PC-3 (cell line): Measurements from ENCODE around the gene HYOU1. TPM values are rescaled to one million over a fixed set of nuclear protein-coding genes. Genes with fewer than 3 reads are reported as not detected.

Source experiments
- ATAC-seq: fragments of 200-7000 bp; cut with Tn5 transposase; 2 replicates; pipeline ENCODE4 v1.9.1; 2020; ENCODE audit warnings: mild to moderate bottlenecking, moderate library complexity
- BruUV-seq: library from RNA; stranded (reverse); fragments of 400-500 nt; replicated peaks from 2 replicates; lab custom pipeline; 2021; lab: Mats Ljungman, UMichigan
- CTCF ChIA-PET: fragments of 300-600 bp; sonication (Branson Sonifier 250); formaldehyde crosslinking; loops from one replicate; lab custom pipeline; 2022; ENCODE audit warnings: antibody characterized with exemption; lab: Charles Lee
- POLR2A ChIA-PET: fragments of 300-600 bp; sonication (Branson Sonifier 250); formaldehyde crosslinking; loops from one replicate; lab custom pipeline; 2022; ENCODE audit warnings: antibody characterized with exemption; ENCODE audit not compliant: unreplicated experiment; lab: Charles Lee
- DNase-seq: peaks from one replicate; pipeline ENCODE4 v3.0.0-alpha.2; 2015
- H2AFZ ChIP-seq: fragments of 300-600 bp; sonication (generic); 2 replicates; pipeline ENCODE4 v1.6.0; 2016; ENCODE audit warnings: antibody characterized with exemption, low read length
- H3F3A ChIP-seq: fragments of 300-600 bp; sonication (generic); one replicate; pipeline ENCODE4 v1.6.0; 2017; ENCODE audit warnings: antibody characterized with exemption, low read length, control low read depth, mild to moderate bottlenecking; ENCODE audit not compliant: unreplicated experiment
- H3K27ac ChIP-seq: fragments of 300-600 bp; sonication (generic); 2 replicates; pipeline ENCODE4 v1.5.1; 2016; ENCODE audit warnings: mild to moderate bottlenecking, low read length
- H3K27me3 ChIP-seq: fragments of 300-600 bp; sonication (generic); 2 replicates; pipeline ENCODE4 v1.6.1; 2016; ENCODE audit warnings: low read length, mixed read lengths
- H3K36me3 ChIP-seq: fragments of 300-600 bp; sonication (generic); 2 replicates; pipeline ENCODE4 v1.6.1; 2016; ENCODE audit warnings: low read depth, mixed run types, low read length, mixed read lengths
- H3K4me1 ChIP-seq: fragments of 300-600 bp; sonication (generic); 2 replicates; pipeline ENCODE4 v1.5.1; 2016; ENCODE audit warnings: low read length; ENCODE audit not compliant: insufficient read depth
- H3K4me2 ChIP-seq: fragments of 300-600 bp; sonication (generic); 2 replicates; pipeline ENCODE4 v1.6.0; 2016; ENCODE audit warnings: low read length
- H3K4me3 ChIP-seq: fragments of 300-600 bp; sonication (generic); 2 replicates; pipeline ENCODE4 v1.5.1; 2016; ENCODE audit warnings: mild to moderate bottlenecking, low read length, mixed read lengths
- H3K79me2 ChIP-seq: fragments of 300-600 bp; sonication (generic); 2 replicates; pipeline ENCODE4 v1.6.1; 2017; ENCODE audit warnings: low read length, mixed read lengths
- H3K9ac ChIP-seq: fragments of 300-600 bp; sonication (generic); 2 replicates; pipeline ENCODE4 v1.6.0; 2016; ENCODE audit warnings: mild to moderate bottlenecking, low read length
- H3K9me2 ChIP-seq: fragments of 300-600 bp; sonication (generic); replicated peaks from 2 replicates; pipeline ENCODE4 v1.6.1; 2016; ENCODE audit warnings: mixed run types, low read length, mixed read lengths
- H3K9me3 ChIP-seq: fragments of 300-600 bp; sonication (generic); 2 replicates; pipeline ENCODE4 v1.6.1; 2016; ENCODE audit warnings: low read length, mixed read lengths
- H4K20me1 ChIP-seq: fragments of 300-600 bp; sonication (generic); 2 replicates; pipeline ENCODE4 v1.6.1; 2016; ENCODE audit warnings: low read length, mixed read lengths
- EZH2 ChIP-seq: fragments of 300-600 bp; sonication (generic); IDR thresholded peaks from one replicate; pipeline ENCODE4 v1.6.1; 2017; ENCODE audit warnings: antibody characterized with exemption, mild to moderate bottlenecking, low read length; ENCODE audit not compliant: unreplicated experiment
- EZH2phosphoT487 ChIP-seq: fragments of 300-600 bp; sonication (generic); IDR thresholded peaks from 2 replicates; pipeline ENCODE4 v1.6.1; 2018; ENCODE audit warnings: mild to moderate bottlenecking, antibody characterized with exemption, low read length, borderline replicate concordance
- intact Hi-C: fragments of 100-400 bp; cut with micrococcal nuclease; formaldehyde crosslinking; loops from 2 replicates; pipeline ENCODE4 v1.9.0; 2023
- total RNA-seq: library from RNA; depleted of rRNA; stranded (reverse); fragments of >200 nt; gene quantifications from 2 replicates; pipeline ENCODE4 v1.2.3, GENCODE V29; 2014
- TF ChIP-seq, protein P1 (sequence below): fragments of 300-600 bp; sonication (generic); conservative IDR thresholded peaks from 2 replicates; pipeline ENCODE4 v1.5.1; 2017; ENCODE audit warnings: antibody characterized with exemption, low read depth, mild to moderate bottlenecking, low read length

HYOU1 gene
- total RNA-seq, 1 experiment from 2014 or later, result 168 TPM

- Histone ChIP-seq H3K9me2 (no peaks in the 10 kb centered on the region), H3K9me3 (no peaks in the 10 kb centered on the region), H2AFZ (peak overlapping the region; percentile 83), H4K20me1 (no peaks in the 10 kb centered on the region), H3F3A (no peaks in the 10 kb centered on the region), H3K9ac (peak overlapping the region; percentile 84), H3K4me2 (peak overlapping the region; percentile 96), H3K36me3 (peaks cover 24% of the 10 kb centered on the region), H3K4me1 (peaks cover 23% of the 10 kb centered on the region), H3K27ac (0 out of 2 replicates have a peak overlapping the region, but pooled peaks have one; percentile 84), H3K4me3 (peak overlapping the region; percentile 89), H3K79me2 (peaks cover 37% of the 10 kb centered on the region), H3K27me3 (no peaks in the 10 kb centered on the region)
- intact Hi-C loops, result loop anchor here (2.0 kb wide), 2 partner anchors 16 to 20 kb away; partner anchors contain the start of genes HINFP and HMBS
- TF ChIP-seq EZH2phosphoT487 (no peak), EZH2 (no peak)
- TF ChIP-seq, protein P1, sequence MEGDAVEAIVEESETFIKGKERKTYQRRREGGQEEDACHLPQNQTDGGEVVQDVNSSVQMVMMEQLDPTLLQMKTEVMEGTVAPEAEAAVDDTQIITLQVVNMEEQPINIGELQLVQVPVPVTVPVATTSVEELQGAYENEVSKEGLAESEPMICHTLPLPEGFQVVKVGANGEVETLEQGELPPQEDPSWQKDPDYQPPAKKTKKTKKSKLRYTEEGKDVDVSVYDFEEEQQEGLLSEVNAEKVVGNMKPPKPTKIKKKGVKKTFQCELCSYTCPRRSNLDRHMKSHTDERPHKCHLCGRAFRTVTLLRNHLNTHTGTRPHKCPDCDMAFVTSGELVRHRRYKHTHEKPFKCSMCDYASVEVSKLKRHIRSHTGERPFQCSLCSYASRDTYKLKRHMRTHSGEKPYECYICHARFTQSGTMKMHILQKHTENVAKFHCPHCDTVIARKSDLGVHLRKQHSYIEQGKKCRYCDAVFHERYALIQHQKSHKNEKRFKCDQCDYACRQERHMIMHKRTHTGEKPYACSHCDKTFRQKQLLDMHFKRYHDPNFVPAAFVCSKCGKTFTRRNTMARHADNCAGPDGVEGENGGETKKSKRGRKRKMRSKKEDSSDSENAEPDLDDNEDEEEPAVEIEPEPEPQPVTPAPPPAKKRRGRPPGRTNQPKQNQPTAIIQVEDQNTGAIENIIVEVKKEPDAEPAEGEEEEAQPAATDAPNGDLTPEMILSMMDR, result peak; percentile 92
- no TSS peak for BruUV-seq
- POLR2A ChIA-PET, result no interaction called here
- DNase-seq (peak; percentile 76), ATAC-seq (0 out of 2 replicates have a peak, but pooled peaks have one; percentile 1)
- CTCF ChIA-PET, result no interaction called here
These were observed 43.4 kb upstream of the HYOU1 start for GRCh38 chr11:119100246-119100970.

- ChIA-PET POLR2A (no interaction called here), CTCF (no interaction called here)
- no TSS peak for BruUV-seq
- no peak for ATAC-seq
- peaks cover 24% of the 10 kb centered on the region for H3K36me3 ChIP-seq
- peaks cover 23% of the 10 kb centered on the region for H3K4me1 ChIP-seq
- TF ChIP-seq, protein P1, result no peak
- TF ChIP-seq EZH2phosphoT487 (no peak), EZH2 (no peak)
- no peak for DNase-seq
- H3F3A ChIP-seq, result no peaks in the 10 kb centered on the region
- H3K9me3 ChIP-seq, result no peaks in the 10 kb centered on the region
- intact Hi-C loops, result loop anchor here (2.0 kb wide), 2 partner anchors 15 to 21 kb away; partner anchors contain the start of genes HINFP and HMBS
- H2AFZ ChIP-seq, result no peak overlapping the region
- peak overlapping the region; percentile 96 for H3K4me2 ChIP-seq
- peaks cover 43% of the 10 kb centered on the region for H3K79me2 ChIP-seq
- H3K4me3 ChIP-seq, result peak overlapping the region; percentile 89
- H3K9ac ChIP-seq, result peak overlapping the region; percentile 84; the same call in 1 of the 2 replicates
- H3K9me2 ChIP-seq, result no peaks in the 10 kb centered on the region
- H4K20me1 ChIP-seq, result 0 out of 2 replicates have a peak, but pooled peaks cover 3% of the 10 kb centered on the region
- H3K27me3 ChIP-seq, result no peaks in the 10 kb centered on the region
- no peak overlapping the region for H3K27ac ChIP-seq
These were observed 42.7 kb upstream of the HYOU1 start for GRCh38 chr11:119099711-119100110.
